D721Med (cell line): ENCODE results near the gene TRPM1.

Experiments used
- DNase-seq: peaks from one replicate; pipeline ENCODE4 v3.0.0; 2011; ENCODE audit warnings: low spot score; ENCODE audit not compliant: insufficient read length
- FAIRE-seq: peaks from 2 replicates; lab custom pipeline; 2011; peaks lifted over from hg19 to GRCh38; lab: Jason Lieb, UNC
- TF ChIP-seq, protein P1 (sequence below): IDR thresholded peaks from 2 replicates; pipeline ENCODE4 v1.5.1; 2012; ENCODE audit warnings: mild to moderate bottlenecking, control low read depth; ENCODE audit not compliant: insufficient read depth; ENCODE audit errors: missing control alignments

Gene TRPM1

DNA sequence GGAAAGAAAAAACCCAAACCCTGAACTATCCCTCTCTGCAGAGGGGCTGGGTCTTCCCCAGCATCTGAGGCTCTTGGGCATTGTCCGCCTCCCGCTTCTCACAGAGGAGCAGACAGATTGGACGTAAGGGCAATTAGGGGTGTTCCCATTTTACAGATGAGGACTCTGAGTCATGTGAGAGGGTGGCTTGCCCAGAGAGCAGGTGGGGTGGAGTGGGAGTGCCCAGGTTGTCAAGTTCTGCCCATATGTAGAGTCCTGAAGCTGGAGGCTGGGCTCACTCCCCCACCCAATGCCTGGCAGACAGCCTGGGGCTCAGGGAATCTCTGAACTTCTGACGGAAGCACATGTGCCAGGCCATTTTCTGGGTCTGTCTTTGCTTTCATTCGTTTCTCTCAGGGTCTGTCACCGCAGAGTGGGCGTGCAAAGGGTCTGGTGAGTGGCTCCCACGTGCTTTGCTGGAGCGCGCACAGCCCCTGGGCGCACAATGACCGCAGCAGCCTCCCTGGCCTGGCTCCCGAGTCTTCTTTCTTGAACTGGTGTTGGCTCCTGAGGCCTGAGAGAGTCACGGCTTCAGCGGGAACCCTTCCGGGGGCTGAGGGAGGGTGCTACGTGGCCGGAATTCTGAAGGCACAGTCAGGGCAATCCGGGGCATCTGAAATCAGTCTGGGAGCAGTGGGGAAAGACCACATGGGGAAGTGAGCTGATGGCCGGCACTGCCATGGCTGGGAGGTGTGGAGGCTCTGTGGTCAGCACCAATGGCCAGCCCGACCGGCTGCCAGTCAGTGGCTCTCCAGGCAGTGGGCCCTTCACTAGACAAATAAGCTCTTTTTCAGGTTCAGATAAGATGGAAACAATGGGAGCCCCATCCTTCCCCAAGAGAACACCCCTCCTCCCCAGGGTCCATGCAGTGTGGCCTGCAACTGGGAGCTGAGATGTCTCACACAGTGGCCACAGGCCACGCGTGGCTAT lies 1.1 kb upstream of the TRPM1 start:
- TF ChIP-seq, protein P1, sequence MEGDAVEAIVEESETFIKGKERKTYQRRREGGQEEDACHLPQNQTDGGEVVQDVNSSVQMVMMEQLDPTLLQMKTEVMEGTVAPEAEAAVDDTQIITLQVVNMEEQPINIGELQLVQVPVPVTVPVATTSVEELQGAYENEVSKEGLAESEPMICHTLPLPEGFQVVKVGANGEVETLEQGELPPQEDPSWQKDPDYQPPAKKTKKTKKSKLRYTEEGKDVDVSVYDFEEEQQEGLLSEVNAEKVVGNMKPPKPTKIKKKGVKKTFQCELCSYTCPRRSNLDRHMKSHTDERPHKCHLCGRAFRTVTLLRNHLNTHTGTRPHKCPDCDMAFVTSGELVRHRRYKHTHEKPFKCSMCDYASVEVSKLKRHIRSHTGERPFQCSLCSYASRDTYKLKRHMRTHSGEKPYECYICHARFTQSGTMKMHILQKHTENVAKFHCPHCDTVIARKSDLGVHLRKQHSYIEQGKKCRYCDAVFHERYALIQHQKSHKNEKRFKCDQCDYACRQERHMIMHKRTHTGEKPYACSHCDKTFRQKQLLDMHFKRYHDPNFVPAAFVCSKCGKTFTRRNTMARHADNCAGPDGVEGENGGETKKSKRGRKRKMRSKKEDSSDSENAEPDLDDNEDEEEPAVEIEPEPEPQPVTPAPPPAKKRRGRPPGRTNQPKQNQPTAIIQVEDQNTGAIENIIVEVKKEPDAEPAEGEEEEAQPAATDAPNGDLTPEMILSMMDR = no peak
- FAIRE-seq (no peak), DNase-seq (no peak)

DNA sequence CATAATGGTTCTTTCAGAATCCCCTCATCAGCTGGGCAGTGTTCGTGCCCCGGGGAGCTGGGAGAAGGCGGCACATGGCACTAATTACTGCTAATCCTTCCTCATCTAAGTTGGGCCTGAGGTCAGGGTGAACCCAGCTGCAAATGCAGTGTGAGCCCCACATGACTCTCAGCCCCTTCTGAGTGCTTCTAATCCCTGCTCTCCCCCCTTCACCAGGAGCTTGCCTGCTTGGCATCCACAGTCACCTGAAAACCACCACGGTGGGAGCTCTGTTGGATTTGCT lies 455 bp upstream of the TRPM1 start:
- DNase-seq (no peak), FAIRE-seq (no peak)
- TF ChIP-seq, protein P1 = no peak

DNA sequence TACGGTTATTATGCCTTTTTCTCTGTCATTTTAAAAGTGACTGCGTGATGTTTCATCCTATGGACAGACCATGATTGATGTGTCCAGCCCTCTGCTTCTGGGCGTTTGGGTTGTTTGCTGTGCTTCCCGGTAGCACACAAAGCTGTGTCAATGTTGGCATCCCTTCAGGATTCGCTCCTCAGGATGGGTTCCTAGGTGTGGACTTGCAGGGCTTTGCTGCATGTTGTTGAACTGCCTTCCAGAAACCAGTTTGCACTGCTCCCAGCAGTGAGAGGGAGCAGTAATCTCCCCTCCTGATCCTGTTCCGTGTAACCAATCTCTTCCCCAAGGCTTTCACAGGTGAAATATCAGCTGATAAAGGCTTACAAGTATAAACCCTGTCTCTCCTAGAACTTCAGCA lies 787 bp downstream of the TRPM1 start:
- FAIRE-seq (no peak), DNase-seq (no peak)
- TF ChIP-seq, protein P1 = no peak

DNA sequence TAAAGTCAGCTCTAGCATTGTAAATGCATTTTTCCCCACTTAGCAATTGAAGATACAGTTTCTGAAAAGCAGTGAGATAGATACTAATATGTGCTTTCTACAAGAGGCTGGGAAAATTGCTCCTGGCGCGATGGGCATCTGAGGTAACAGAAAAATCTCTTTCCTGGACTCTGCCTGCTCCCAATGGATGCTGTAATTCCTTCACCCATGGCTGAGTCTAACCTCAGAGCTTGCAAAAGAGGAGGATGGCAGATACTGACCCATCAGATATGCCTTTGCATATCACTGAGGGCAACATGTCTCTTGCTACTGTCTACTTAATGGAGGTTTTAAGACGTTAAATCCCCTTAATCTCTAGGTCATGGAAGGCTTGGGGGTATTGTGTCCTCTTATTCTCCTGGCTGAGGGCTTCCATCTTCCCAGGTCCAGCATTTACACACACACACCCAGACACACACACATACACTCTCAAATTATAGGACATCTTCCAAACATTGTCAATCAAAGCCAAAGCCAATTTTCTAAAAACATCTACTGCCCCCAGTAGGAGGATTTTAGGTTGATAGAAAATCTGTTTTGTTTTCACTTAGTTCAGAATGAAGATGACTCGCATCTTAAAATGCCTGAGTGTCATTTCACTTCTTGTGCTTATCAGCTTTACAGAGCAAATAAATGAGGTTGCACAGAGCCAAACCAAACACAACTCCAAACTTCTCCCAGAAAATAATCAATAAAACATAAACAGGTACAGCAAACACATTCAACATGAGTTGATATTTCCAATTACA lies 2.4 kb downstream of the TRPM1 start:
- FAIRE-seq (peak; percentile 90), DNase-seq (peak; percentile 62)
- TF ChIP-seq, protein P1 = no peak

DNA sequence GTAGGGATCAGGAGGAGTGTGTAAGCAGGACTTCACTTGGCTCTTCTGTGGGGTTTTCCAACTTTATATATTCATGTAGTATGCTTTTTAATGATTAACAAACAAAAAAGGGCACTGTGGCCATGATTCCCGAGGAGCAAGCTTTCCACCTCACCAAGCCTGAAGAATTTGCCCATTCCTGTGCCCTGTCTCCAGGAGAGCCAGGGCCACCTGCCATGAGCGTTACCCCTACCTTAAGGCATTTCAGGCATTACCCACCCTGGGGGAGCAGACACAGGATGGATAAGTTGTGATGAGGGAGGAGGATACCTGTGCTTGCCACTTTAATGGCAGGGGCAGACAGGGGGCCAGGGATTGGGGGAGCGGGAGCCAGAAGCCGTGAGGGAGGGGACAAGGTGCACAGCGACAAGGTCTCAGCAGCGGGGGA lies 3.0 kb downstream of the TRPM1 start:
- TF ChIP-seq, protein P1 = no peak

DNA sequence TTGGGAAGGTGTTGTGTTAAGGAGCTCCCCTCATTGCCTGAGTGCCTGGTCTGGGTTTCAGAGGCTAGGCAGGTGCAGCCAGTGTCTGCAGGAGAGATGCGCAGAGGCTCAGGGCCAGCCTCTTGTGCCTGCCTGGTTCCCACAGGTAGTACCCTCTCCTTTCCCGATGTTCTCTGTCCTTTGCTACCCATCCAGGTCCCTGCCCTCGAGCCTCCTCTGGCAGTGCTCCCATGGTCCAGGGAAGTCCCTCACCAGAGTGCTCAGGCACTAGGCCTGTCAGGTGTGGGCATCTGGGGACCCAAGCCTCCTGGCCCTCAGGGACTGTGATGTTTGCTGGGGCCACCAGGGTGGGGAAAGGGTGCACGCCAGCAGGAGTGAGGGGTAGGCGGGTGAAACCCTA lies 5.0 kb downstream of the TRPM1 start:
- TF ChIP-seq, protein P1 = no peak
- FAIRE-seq (no peak), DNase-seq (no peak)

More for the DNA sequence above, 3.0 kb downstream of the TRPM1 start:
- DNase-seq (no peak), FAIRE-seq (no peak)
